Endometrium (tissue), 2 donors: ENCODE measurements around the gene MAP3K3.

ENCODE experiments used
- FAIRE-seq: peaks from 2 replicates; lab custom pipeline; 2012; peaks lifted over from hg19 to GRCh38; lab: Jason Lieb, UNC
- donor health status: control.
- donor health status: control.

MAP3K3 gene

GRCh38 chr17:63653050-63653449 is 30.8 kb downstream of the MAP3K3 start:
- no peak for FAIRE-seq

- no peak for FAIRE-seq
Measured at GRCh38 chr17:63657786-63658185, 35.6 kb downstream of the MAP3K3 start.

- FAIRE-seq: no peak
Measured at GRCh38 chr17:63658366-63658765, 36.1 kb downstream of the MAP3K3 start.

- FAIRE-seq: no peak
Measured at GRCh38 chr17:63659850-63660249, 37.6 kb downstream of the MAP3K3 start.

GRCh38 chr17:63665527-63666214 is 43.5 kb downstream of the MAP3K3 start:
- no peak for FAIRE-seq

- no peak for FAIRE-seq
Measured at GRCh38 chr17:63672856-63673255, 50.6 kb downstream of the MAP3K3 start.

- no peak for FAIRE-seq
Measured at GRCh38 chr17:63675231-63675606, 53.0 kb downstream of the MAP3K3 start.

- FAIRE-seq: no peak
Measured at GRCh38 chr17:63675607-63676546, 53.7 kb downstream of the MAP3K3 start.

- no peak for FAIRE-seq
Measured at GRCh38 chr17:63676584-63676983, 54.4 kb downstream of the MAP3K3 start.

GRCh38 chr17:63679214-63679613 is 57.0 kb downstream of the MAP3K3 start:
- FAIRE-seq: no peak

GRCh38 chr17:63680700-63681099 is 58.5 kb downstream of the MAP3K3 start:
- FAIRE-seq: no peak

GRCh38 chr17:63681530-63681929 is 59.3 kb downstream of the MAP3K3 start:
- no peak for FAIRE-seq

- FAIRE-seq: no peak
Measured at GRCh38 chr17:63682441-63682840, 60.2 kb downstream of the MAP3K3 start.

GRCh38 chr17:63682981-63683380 is 60.8 kb downstream of the MAP3K3 start:
- no peak for FAIRE-seq

GRCh38 chr17:63685041-63685440 is 62.8 kb downstream of the MAP3K3 start:
- no peak for FAIRE-seq

GRCh38 chr17:63685578-63685977 is 63.4 kb downstream of the MAP3K3 start:
- FAIRE-seq: no peak

- no peak for FAIRE-seq
Measured at GRCh38 chr17:63686138-63686685, 64.0 kb downstream of the MAP3K3 start.

- no peak for FAIRE-seq
Measured at GRCh38 chr17:63688396-63689020, 66.3 kb downstream of the MAP3K3 start.

- no peak for FAIRE-seq
Measured at GRCh38 chr17:63689479-63689878, 67.3 kb downstream of the MAP3K3 start.

- no peak for FAIRE-seq
Measured at GRCh38 chr17:63692195-63692816, 70.1 kb downstream of the MAP3K3 start.

GRCh38 chr17:63693411-63694113 is 71.3 kb downstream of the MAP3K3 start:
- no peak for FAIRE-seq
